Kidney (tissue), 14 donors: ENCODE measurements around the gene CERS1. TPM values are rescaled to one million over a fixed set of nuclear protein-coding genes. Genes with fewer than 3 reads are reported as not detected.

Source experiments
- DNase-seq, 5 donors: peaks; one replicate each; pipeline ENCODE4 v3.0.0-alpha.2; 2013 to 2020
- FAIRE-seq: peaks from 2 replicates; lab custom pipeline; 2012; peaks lifted over from hg19 to GRCh38; lab: Jason Lieb, UNC
- H3K27ac ChIP-seq, 2 donors: one replicate each; pipeline ENCODE4 v1.7.0; 2013; ENCODE audit warnings: low read depth in 2 of 2, low read length in 2 of 2, inconsistent platforms in 1 of 2
- H3K27me3 ChIP-seq: one replicate; pipeline ENCODE4 v1.7.1; 2013; ENCODE audit warnings: low read length, inconsistent platforms; ENCODE audit not compliant: control insufficient read depth, insufficient read depth
- H3K36me3 ChIP-seq, 3 donors: one replicate each; pipeline versions ENCODE4 v1.7.0 to v1.7.1; 2013; ENCODE audit warnings: low read length in 3 of 3, control low read depth in 1 of 3, inconsistent platforms in 1 of 3; ENCODE audit not compliant: insufficient read depth in 3 of 3, control insufficient read depth in 2 of 3
- H3K4me1 ChIP-seq, 3 donors: one replicate each; pipeline versions ENCODE4 v1.7.0 to v1.7.1; 2013; ENCODE audit warnings: low read length in 3 of 3, inconsistent platforms in 1 of 3, low read depth in 1 of 3; ENCODE audit not compliant: control insufficient read depth in 2 of 3, insufficient read depth in 2 of 3
- H3K4me3 ChIP-seq, 3 donors: one replicate each; pipeline versions ENCODE4 v1.7.0 to v1.8.1; 2013; ENCODE audit warnings: low read length in 3 of 3, control low read depth in 1 of 3, inconsistent platforms in 1 of 3
- H3K9ac ChIP-seq, 3 donors: one replicate each; pipeline versions ENCODE4 v1.7.0 to v1.7.1; 2013; ENCODE audit warnings: low read length in 3 of 3, control low read depth in 1 of 3, inconsistent platforms in 1 of 3
- H3K9me3 ChIP-seq, 3 donors: one replicate each; pipeline versions ENCODE4 v1.7.0 to v1.7.1; 2013; ENCODE audit warnings: low read length in 3 of 3, control low read depth in 1 of 3, inconsistent platforms in 1 of 3; ENCODE audit not compliant: control insufficient read depth in 2 of 3, insufficient read depth in 1 of 3
- intact Hi-C: fragments of 100-400 bp; cut with DNase I; formaldehyde crosslinking; loops from one replicate; pipeline ENCODE4 v1.11.1; 2022
- polyA plus RNA-seq: library from polyadenylated mRNA; stranded (reverse); fragments of 350-450 nt; fragmentation: Illumina TruSeq; extraction: RNeasy Lipid Tissue Mini Kit (QIAGEN cat#74804); gene quantifications from one replicate; pipeline ENCODE4 v1.2.3, GENCODE V29; 2014; ENCODE audit warnings: low read depth, low replicate concordance; ENCODE audit not compliant: insufficient read depth
- total RNA-seq: library from RNA; stranded (reverse); fragmentation: NEBNext Ultra II Directional; extraction: Animal tissue kit (Norgen Biotek cat#: 25700); gene quantifications from one replicate; pipeline ENCODE4 v1.2.1, GENCODE V29; 2021
- TF ChIP-seq, protein P1 (sequence below): IDR thresholded peaks from 3 replicates; pipeline ENCODE4 v1.5.1; 2012; ENCODE audit warnings: mild to moderate bottlenecking, moderate library complexity, borderline replicate concordance; ENCODE audit not compliant: insufficient read depth; ENCODE audit errors: extremely low read depth
- donor health status: control.
- donor health status: control.
- donor health status: control.
- donor health status: control.
- donor health status: control.
- donor health status: DM: yes; HTN: yes; CAD: no.
- donor health status: Normal renal cell carcinoma (clear cell type).

CERS1 gene
- total and polyA plus RNA-seq, 2 donors from 2014 or later: 0.50 TPM; not detected in 1

DNA sequence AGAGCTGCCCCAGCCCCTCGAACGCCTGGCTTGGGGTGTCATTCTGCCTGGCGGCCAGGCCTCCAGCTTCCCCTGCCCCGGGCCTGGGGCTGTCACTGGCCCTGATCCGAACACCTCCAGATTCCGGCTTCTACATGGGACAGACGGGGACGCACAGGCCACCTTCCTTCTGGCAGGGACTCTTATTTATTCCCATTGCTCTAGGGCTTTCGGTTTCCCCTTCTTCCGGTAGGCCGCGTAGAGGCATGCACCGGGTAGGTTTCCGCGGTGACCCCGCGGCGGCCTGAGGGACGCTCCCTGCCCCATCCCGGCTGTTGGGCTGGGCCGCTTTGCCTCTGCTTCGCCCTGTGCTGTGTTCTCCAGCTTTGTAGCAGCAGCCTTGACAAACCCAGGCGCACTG, 28.2 kb downstream of the CERS1 start:
- no peak for FAIRE-seq
- H3K9ac ChIP-seq: no peak overlapping the region
- intact Hi-C loops: no loop called here
- no peak overlapping the region for H3K4me3 ChIP-seq
- no peaks in the 10 kb centered on the region for H3K27me3 ChIP-seq
- DNase-seq: no peak
- H3K36me3 ChIP-seq: peaks cover 0 to 45% (median 4%) of the 10 kb centered on the region in 3 donors
- H3K4me1 ChIP-seq: no peaks in the 10 kb centered on the region
- no peaks in the 10 kb centered on the region for H3K9me3 ChIP-seq
- no peak overlapping the region for H3K27ac ChIP-seq
- TF ChIP-seq, protein P1, sequence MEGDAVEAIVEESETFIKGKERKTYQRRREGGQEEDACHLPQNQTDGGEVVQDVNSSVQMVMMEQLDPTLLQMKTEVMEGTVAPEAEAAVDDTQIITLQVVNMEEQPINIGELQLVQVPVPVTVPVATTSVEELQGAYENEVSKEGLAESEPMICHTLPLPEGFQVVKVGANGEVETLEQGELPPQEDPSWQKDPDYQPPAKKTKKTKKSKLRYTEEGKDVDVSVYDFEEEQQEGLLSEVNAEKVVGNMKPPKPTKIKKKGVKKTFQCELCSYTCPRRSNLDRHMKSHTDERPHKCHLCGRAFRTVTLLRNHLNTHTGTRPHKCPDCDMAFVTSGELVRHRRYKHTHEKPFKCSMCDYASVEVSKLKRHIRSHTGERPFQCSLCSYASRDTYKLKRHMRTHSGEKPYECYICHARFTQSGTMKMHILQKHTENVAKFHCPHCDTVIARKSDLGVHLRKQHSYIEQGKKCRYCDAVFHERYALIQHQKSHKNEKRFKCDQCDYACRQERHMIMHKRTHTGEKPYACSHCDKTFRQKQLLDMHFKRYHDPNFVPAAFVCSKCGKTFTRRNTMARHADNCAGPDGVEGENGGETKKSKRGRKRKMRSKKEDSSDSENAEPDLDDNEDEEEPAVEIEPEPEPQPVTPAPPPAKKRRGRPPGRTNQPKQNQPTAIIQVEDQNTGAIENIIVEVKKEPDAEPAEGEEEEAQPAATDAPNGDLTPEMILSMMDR: no peak

DNA sequence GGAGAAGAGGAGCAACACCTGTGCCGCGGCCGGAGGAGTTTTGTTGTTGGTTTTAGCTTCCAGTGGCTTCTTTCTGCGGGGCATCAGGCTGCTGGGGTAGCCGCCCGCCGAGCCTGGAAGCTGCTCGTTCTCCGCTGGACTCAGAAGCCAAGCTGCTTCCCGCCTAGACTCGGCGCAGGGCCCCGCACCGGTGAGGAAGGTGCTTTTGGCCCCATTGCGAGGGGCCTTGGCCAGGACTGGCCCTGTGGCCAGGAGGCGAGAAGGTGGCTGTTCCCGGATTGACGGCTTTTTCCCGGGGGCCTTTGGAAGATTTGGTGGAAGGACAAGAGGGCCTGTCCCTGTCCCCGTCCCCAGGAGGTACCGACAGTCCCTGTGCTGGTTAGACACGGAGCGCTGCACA, 28.8 kb downstream of the CERS1 start:
- intact Hi-C loops: no loop called here
- no peaks in the 10 kb centered on the region for H3K27me3 ChIP-seq
- H3K4me3 ChIP-seq: no peak overlapping the region
- FAIRE-seq (no peak), DNase-seq (no peak)
- H3K9me3 ChIP-seq: no peaks in the 10 kb centered on the region
- H3K36me3 ChIP-seq: peaks cover 0 to 50% (median 4%) of the 10 kb centered on the region in 3 donors
- TF ChIP-seq, protein P1: no peak
- no peak overlapping the region for H3K9ac ChIP-seq
- H3K4me1 ChIP-seq: no peaks in the 10 kb centered on the region
- H3K27ac ChIP-seq: no peak overlapping the region

DNA sequence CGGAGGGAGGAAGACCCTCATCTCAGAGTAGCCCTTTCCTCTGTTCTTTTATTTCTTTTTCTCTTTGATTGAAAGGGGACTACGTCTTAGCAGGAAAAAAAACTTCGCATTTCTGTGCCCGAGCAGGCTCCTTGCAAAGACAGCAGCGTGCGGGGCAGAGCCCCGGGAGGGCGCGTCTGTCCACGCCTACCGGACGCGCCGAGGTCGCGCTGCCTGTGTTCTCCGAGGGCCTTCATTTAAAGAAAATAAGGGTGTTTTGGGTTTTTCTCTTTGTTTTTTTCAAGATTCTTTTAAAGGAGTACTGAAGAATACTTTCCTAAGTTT, 29.2 kb downstream of the CERS1 start:
- TF ChIP-seq, protein P1: no peak
- intact Hi-C loops: no loop called here
- peaks cover 0 to 55% (median 4%) of the 10 kb centered on the region in 3 donors for H3K36me3 ChIP-seq
- H3K27ac ChIP-seq: no peak overlapping the region
- no peak overlapping the region for H3K4me3 ChIP-seq
- no peak for FAIRE-seq
- no peaks in the 10 kb centered on the region for H3K27me3 ChIP-seq
- no peak for DNase-seq
- no peaks in the 10 kb centered on the region for H3K9me3 ChIP-seq
- H3K9ac ChIP-seq: no peak overlapping the region
- H3K4me1 ChIP-seq: no peaks in the 10 kb centered on the region
